K562 (cell line): Measurements from ENCODE around the gene SCAMP2. TPM values are rescaled to one million over a fixed set of nuclear protein-coding genes. Genes with fewer than 3 reads are reported as not detected.

Experiments used
- CBFA2T2 ChIP-seq: fragments of 450-650 bp; conservative IDR thresholded peaks from 2 replicates; pipeline ENCODE4 v1.6.1; 2017; ENCODE audit warnings: mild to moderate bottlenecking
- CBX1 ChIP-seq: sonication (generic); IDR thresholded peaks from 2 replicates; pipeline ENCODE4 v1.6.1; 2016; ENCODE audit warnings: antibody characterized with exemption, low read depth, mild to moderate bottlenecking
- CC2D1A ChIP-seq: fragments of 450-650 bp; IDR thresholded peaks from 2 replicates; pipeline ENCODE4 v1.6.1; 2017; ENCODE audit warnings: mild to moderate bottlenecking
- CHD2 ChIP-seq: IDR thresholded peaks from 2 replicates; pipeline ENCODE4 v1.6.1; 2011; ENCODE audit warnings: low read depth, low read length
- FOXP1 ChIP-seq: sonication (generic); formaldehyde crosslinking; IDR thresholded peaks from 2 replicates; pipeline ENCODE4 v1.8.0; 2022; ENCODE audit warnings: mild to moderate bottlenecking, missing genetic modification reagents
- HMGXB4 ChIP-seq: sonication (generic); formaldehyde crosslinking; IDR thresholded peaks from 2 replicates; pipeline ENCODE4 v1.8.1; 2023; ENCODE audit warnings: mild to moderate bottlenecking, missing genetic modification reagents
- HNRNPLL ChIP-seq: fragments of 200-400 bp; formaldehyde crosslinking; IDR thresholded peaks from 2 replicates; pipeline ENCODE4 v1.6.1; 2017; ENCODE audit warnings: low read length, low read depth, mild to moderate bottlenecking; ENCODE audit not compliant: poor library complexity, severe bottlenecking
- HOMEZ ChIP-seq: fragments of 250-450 bp; sonication (Bioruptor Pico); IDR thresholded peaks from 2 replicates; pipeline ENCODE4 v1.4.0; 2020; ENCODE audit warnings: mild to moderate bottlenecking, moderate library complexity
- ILK ChIP-seq: fragments of 450-650 bp; IDR thresholded peaks from 2 replicates; pipeline ENCODE4 v1.6.1; 2016; ENCODE audit warnings: missing genetic modification characterization, low read depth, mild to moderate bottlenecking, missing compliant biosample characterization, moderate library complexity, borderline replicate concordance
- MTF1 ChIP-seq: fragments of 250-450 bp; sonication (Bioruptor Pico); IDR thresholded peaks from 2 replicates; pipeline ENCODE4 v1.9.0; 2021; ENCODE audit warnings: moderate library complexity, mild to moderate bottlenecking, inconsistent platforms, borderline replicate concordance
- NCOR1 ChIP-seq: fragments of 450-650 bp; IDR thresholded peaks from 2 replicates; pipeline ENCODE4 v1.6.1; 2016; ENCODE audit warnings: mild to moderate bottlenecking, moderate library complexity
- NFXL1 ChIP-seq: fragments of 450-650 bp; formaldehyde crosslinking; IDR thresholded peaks from 2 replicates; pipeline ENCODE4 v1.4.0; 2021; ENCODE audit warnings: mild to moderate bottlenecking
- PTRF ChIP-seq: fragments of 450-650 bp; IDR thresholded peaks from 2 replicates; pipeline ENCODE4 v1.6.1; 2016; ENCODE audit warnings: mild to moderate bottlenecking, missing genetic modification characterization, missing compliant biosample characterization
- RBBP5 ChIP-seq: fragments of 200-600 bp; sonication (generic); IDR thresholded peaks from 2 replicates; pipeline ENCODE4 v1.6.1; 2012; ENCODE audit warnings: borderline replicate concordance, mild to moderate bottlenecking, low read length, control low read depth, inconsistent platforms; ENCODE audit not compliant: insufficient read depth, poor library complexity, severe bottlenecking
- RBFOX2 ChIP-seq: fragments of 200-400 bp; formaldehyde crosslinking; IDR thresholded peaks from 2 replicates; pipeline ENCODE4 v1.6.1; 2017; ENCODE audit warnings: low read depth, mild to moderate bottlenecking, low read length, moderate library complexity
- SMC3 ChIP-seq: conservative IDR thresholded peaks from 2 replicates; pipeline ENCODE4 v1.6.1; 2011; ENCODE audit warnings: low read depth, low read length, improper control_type of control experiment; ENCODE audit not compliant: insufficient read depth
- TARDBP ChIP-seq: fragments of 450-650 bp; IDR thresholded peaks from 2 replicates; pipeline ENCODE4 v1.6.1; 2016
- ZNF263 ChIP-seq: sonication (generic); formaldehyde crosslinking; IDR thresholded peaks from 2 replicates; pipeline ENCODE4 v1.8.0; 2022; ENCODE audit warnings: mild to moderate bottlenecking, missing genetic modification reagents, borderline replicate concordance
- ZNF316 ChIP-seq: fragments of 450-650 bp; IDR thresholded peaks from 2 replicates; pipeline ENCODE4 v1.6.1; 2016
- ZNF436 ChIP-seq: fragments of 250-450, 450-650 bp; sonication (Bioruptor Pico); formaldehyde crosslinking; IDR thresholded peaks from 2 replicates; pipeline ENCODE4 v1.7.0; 2020; ENCODE audit warnings: mild to moderate bottlenecking
- polyA plus RNA-seq, 8 experiments: library from polyadenylated mRNA; depleted of rRNA in 4 of 8; stranded (reverse) in 5 of 8; unstranded in 3 of 8; fragments of >200 nt; fragmentation: Nextera tagmentation in 2 of 8; fragmentation: Illumina TruSeq in 1 of 8; extraction: Ambion mirVana in 2 of 8; extraction: Trizol in 1 of 8; gene quantifications; 2 replicates each; pipeline versions ENCODE4 v1.2.1 to v1.2.3, GENCODE V29; 2011 to 2014; ENCODE audit warnings: inconsistent platforms in 1 of 8, missing spikeins in 1 of 8
- total RNA-seq, 7 experiments: library from RNA; depleted of rRNA in 6 of 7; stranded (reverse); fragments of >200 nt in 6 of 7; fragmentation: Illumina TruSeq in 2 of 7; extraction: Trizol in 2 of 7; gene quantifications; 2 replicates each; pipeline versions ENCODE4 v1.2.1 to v1.2.3, GENCODE V29; 2011 to 2021; ENCODE audit warnings: low replicate concordance in 1 of 7
- TF ChIP-seq, protein P1 (sequence below): fragments of 250-450 bp; sonication (Bioruptor Pico); IDR thresholded peaks from 2 replicates; pipeline ENCODE4 v1.4.0; 2020
- TF ChIP-seq, protein P2 (sequence below), 2 experiments: fragments of 450-650 bp; conservative IDR thresholded peaks; 2 replicates each; pipeline ENCODE4 v1.6.1; 2017; ENCODE audit warnings: mild to moderate bottlenecking in 2 of 2, moderate library complexity in 2 of 2

Gene SCAMP2
- total and polyA plus RNA-seq, 9 of the 15 experiments (the other 6 are each of a cell fraction or from before 2014, with no cell fraction given): 5.9 to 61.1 (median 20.1) TPM

- no peak for TF ChIP-seq ZNF316
- TF ChIP-seq HNRNPLL: peak; percentile 50
- peak; percentile 37 for TF ChIP-seq RBBP5
- TF ChIP-seq CBX1: peak; percentile 9; the same call in 1 of the 2 replicates
- TF ChIP-seq ZNF436: 0 out of 2 replicates have a peak, but pooled peaks have one; percentile 22
- TF ChIP-seq NCOR1: no peak
- peak; percentile 46 for TF ChIP-seq CBFA2T2
- no peak for TF ChIP-seq PTRF (tag)
- TF ChIP-seq FOXP1 (CRISPR knock-in tag): peak; percentile 89
- TF ChIP-seq NFXL1: no peak
- no peak for TF ChIP-seq ILK (tag)
- TF ChIP-seq, protein P1, sequence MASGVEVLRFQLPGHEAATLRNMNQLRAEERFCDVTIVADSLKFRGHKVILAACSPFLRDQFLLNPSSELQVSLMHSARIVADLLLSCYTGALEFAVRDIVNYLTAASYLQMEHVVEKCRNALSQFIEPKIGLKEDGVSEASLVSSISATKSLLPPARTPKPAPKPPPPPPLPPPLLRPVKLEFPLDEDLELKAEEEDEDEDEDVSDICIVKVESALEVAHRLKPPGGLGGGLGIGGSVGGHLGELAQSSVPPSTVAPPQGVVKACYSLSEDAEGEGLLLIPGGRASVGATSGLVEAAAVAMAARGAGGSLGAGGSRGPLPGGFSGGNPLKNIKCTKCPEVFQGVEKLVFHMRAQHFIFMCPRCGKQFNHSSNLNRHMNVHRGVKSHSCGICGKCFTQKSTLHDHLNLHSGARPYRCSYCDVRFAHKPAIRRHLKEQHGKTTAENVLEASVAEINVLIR (CRISPR knock-in tag): no peak
- TF ChIP-seq CHD2: peak; percentile 67
- TF ChIP-seq TARDBP: peak; percentile 43; the same call in 1 of the 2 replicates
- TF ChIP-seq ZNF263 (CRISPR knock-in tag): peak; percentile 83
- TF ChIP-seq HOMEZ (CRISPR knock-in tag): 0 out of 2 replicates have a peak, but pooled peaks have one; percentile 4
- peak; percentile 86 for TF ChIP-seq HMGXB4 (CRISPR knock-in tag)
- TF ChIP-seq MTF1 (CRISPR knock-in tag): no peak
- TF ChIP-seq SMC3: peak; percentile 31; the same call in 1 of the 2 replicates
- TF ChIP-seq CC2D1A: no peak
- peak; percentile 87 for TF ChIP-seq RBFOX2
- TF ChIP-seq, protein P2, sequence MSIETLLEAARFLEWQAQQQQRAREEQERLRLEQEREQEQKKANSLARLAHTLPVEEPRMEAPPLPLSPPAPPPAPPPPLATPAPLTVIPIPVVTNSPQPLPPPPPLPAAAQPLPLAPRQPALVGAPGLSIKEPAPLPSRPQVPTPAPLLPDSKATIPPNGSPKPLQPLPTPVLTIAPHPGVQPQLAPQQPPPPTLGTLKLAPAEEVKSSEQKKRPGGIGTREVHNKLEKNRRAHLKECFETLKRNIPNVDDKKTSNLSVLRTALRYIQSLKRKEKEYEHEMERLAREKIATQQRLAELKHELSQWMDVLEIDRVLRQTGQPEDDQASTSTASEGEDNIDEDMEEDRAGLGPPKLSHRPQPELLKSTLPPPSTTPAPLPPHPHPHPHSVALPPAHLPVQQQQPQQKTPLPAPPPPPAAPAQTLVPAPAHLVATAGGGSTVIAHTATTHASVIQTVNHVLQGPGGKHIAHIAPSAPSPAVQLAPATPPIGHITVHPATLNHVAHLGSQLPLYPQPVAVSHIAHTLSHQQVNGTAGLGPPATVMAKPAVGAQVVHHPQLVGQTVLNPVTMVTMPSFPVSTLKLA (conservative IDR thresholded peaks at IDR 0.05): peak; percentile 96 to 99
Measured at GRCh38 chr15:74842581-74843444, 30.4 kb downstream of the SCAMP2 start, which contains the start of gene ULK3 (continued).
